SIG-M5 treated with dmso at 0.1 percent for 504 hours (cell line): ENCODE measurements around the gene SLC44A2.
"Not testable (repeated sequence)": the region's sequence is repeated elsewhere in the genome, so short reads cannot be mapped to it uniquely, and the experiment has no call there.

Experiments used
- DNase-seq: peaks from one replicate; lab custom pipeline; 2025; ENCODE audit not compliant: unreplicated experiment; lab: John Stamatoyannopoulos, UW

Gene SLC44A2

GRCh38 chr19:10648360-10648759, 23.0 kb downstream of the SLC44A2 start:
- DNase-seq = no peak

- no peak for DNase-seq
These were observed 26.5 kb downstream of the SLC44A2 start for GRCh38 chr19:10651851-10652250.

DNA sequence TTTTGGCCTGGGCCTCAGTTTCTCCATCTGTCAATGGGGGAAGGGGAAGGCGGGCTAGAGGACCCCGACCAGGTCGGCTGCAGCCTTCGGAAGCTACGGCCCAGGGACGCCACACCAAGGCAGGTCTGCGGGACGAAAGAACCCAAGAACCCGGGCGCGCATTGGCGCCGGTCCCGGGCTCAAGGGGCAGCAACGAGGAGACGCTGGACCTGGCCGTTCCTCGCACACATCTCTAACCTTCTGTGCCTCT, 28.1 kb downstream of the SLC44A2 start:
- no peak for DNase-seq

GRCh38 chr19:10653732-10654609, 28.6 kb downstream of the SLC44A2 start, which contains the start of gene ILF3:
ILF3 (plus strand) TSS chr19:10654346; CDS start chr19:10670606, 16,260 bp downstream.
- DNase-seq = peak; percentile 99

GRCh38 chr19:10654610-10655456, 29.5 kb downstream of the SLC44A2 start:
- DNase-seq = peak; percentile 23

- peak; percentile 40 for DNase-seq
These were observed 30.3 kb downstream of the SLC44A2 start for GRCh38 chr19:10655457-10656312.

DNA sequence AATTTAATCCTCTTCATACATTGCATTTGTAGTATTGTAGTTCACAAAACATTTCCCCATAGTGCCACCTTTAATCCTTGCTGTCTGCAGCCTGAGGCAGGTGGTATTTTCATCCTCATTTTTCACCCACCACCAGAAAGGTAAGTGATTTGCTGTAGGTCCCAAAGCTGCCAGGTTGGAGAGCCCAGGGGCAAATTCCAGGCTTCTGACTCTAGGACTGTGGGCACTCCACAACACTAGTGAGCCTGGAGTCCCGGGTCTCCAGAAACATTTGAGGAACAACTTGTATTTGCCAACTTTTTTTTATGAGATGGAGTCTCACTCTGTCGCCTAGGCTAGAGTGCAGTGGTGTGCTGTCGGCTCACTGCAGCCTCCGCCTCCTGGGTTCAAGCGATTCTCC, 35.0 kb downstream of the SLC44A2 start:
- no peak for DNase-seq

GRCh38 chr19:10661946-10662345, 36.6 kb downstream of the SLC44A2 start:
- DNase-seq = no peak

GRCh38 chr19:10662384-10663251, 37.3 kb downstream of the SLC44A2 start:
- no peak for DNase-seq

GRCh38 chr19:10663252-10663563, 37.9 kb downstream of the SLC44A2 start:
- DNase-seq = not testable (repeated sequence)

DNA sequence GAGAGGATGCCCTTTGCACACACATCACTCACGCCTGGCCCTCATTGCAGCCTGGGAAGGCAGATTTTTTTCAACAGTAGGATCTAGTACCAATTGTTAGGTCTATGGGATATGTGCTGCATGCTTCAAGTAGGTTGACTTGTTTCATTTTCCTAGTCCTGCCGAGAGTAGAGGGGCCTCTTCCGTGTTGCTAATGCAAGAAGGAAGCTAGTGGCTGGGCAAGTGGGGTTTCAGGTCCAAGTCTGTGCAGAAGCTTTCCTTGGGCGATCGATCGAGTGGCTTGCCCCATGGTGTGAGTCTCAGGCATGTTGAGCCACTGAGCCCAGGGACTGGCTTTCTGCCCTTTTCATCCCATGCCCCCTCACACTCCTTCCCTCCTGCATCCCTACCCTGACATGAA, 42.5 kb downstream of the SLC44A2 start:
- no peak for DNase-seq

DNA sequence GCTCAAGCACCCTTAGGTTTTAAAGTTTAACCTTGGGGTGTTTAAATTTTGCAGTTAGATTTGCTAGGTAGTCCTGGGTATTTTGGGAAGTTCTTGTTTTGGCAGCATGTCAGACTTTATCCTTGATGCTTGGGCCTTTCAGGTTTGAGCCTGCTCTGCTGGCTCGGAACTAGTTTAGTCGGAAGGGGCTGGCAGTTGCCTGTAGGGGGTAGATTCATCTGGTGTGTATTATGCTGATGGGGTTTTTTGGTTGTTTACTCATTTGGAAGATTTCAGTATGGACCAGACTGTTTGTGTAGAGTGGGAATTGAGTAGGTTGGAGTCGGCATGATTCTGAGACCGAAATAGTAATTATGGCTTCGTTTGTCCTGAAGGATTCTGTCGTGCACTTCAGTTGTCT, 43.9 kb downstream of the SLC44A2 start:
- DNase-seq = no peak

- DNase-seq = no peak
These were observed 44.8 kb downstream of the SLC44A2 start for GRCh38 chr19:10670182-10670581.

GRCh38 chr19:10670876-10671804, 45.8 kb downstream of the SLC44A2 start:
- no peak for DNase-seq

- not testable (repeated sequence) for DNase-seq
These were observed 46.6 kb downstream of the SLC44A2 start for GRCh38 chr19:10671922-10672321.

DNA sequence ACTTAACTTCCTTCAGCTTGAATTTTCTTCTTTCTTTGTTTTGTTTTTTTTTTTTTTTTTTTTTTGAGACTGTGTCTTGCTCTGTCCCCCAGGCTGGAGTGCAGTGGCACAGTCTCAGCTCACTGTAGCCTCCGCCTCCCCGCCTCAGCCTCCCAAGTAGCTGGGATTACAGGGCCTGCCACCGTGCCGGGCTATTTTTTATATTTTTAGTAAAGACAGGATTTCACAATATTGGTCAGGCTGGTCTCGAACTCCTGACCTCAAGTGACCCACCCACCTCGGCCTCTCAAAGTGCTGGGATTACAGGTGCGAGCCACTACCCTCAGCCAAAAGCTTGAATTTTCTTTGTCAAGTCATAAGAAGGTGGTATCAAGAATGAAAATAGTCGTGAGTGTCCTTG, 49.9 kb downstream of the SLC44A2 start:
- DNase-seq = not testable (repeated sequence)

DNA sequence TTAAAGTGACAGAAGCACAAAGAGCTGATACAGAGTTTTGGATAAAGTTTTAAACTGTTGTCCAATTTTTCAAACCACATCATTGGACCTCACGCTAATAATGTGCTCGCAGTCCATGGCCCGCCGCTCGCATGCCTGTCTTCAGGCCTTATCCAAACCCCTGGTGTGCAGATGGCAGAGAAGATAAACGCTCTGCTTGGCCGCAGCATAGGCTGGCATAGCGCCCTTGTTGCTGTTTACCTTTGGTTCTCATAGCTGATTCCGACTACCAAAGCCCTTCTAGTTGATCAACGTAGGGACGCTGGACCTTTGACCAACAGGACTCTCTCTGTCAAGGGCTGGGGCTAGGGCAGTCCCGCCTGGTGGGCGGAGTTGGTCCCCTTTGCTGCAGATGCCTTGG, 52.4 kb downstream of the SLC44A2 start:
- DNase-seq = no peak

- DNase-seq = no peak
These were observed 53.5 kb downstream of the SLC44A2 start for GRCh38 chr19:10678813-10679212.

DNA sequence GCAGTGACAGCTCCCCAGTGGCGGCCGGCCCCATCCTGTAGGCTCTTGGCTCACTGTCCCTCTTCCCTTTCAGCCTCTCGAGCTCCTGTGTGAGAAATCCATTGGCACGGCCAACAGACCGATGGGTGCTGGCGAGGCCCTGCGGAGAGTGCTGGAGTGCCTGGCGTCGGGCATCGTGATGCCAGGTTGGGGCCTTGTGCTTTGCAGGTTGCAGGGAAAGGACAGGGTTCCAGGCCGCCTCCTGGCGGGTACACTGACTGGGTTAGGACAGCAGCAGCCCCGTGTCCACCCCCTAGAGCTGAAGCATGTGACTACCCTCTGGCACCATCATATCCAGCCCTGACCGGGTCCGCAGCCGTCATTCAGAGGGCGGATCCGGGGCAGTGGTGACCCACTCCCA, 54.4 kb downstream of the SLC44A2 start:
- DNase-seq = no peak
